Effector memory CD4-positive, alpha-beta T cell (primary cell): ENCODE measurements around the gene OPRD1.
"Not testable (repeated sequence)": the region's sequence is repeated elsewhere in the genome, so short reads cannot be mapped to it uniquely, and the experiment has no call there.

Experiments
- DNase-seq, 3 donors: peaks; one replicate each; pipeline ENCODE4 v3.0.0-alpha.2; 2020
- H3K27ac ChIP-seq: 2 replicates; pipeline ENCODE4 v1.7.0; 2013; ENCODE audit warnings: mild to moderate bottlenecking, low read length, moderate library complexity; ENCODE audit not compliant: insufficient read depth, poor library complexity, severe bottlenecking
- H3K27me3 ChIP-seq: replicated peaks from 2 replicates; pipeline ENCODE4 v1.7.0; 2013; ENCODE audit warnings: mild to moderate bottlenecking, low read length; ENCODE audit not compliant: insufficient read depth, control insufficient read depth, poor library complexity, severe bottlenecking
- H3K36me3 ChIP-seq: 2 replicates; pipeline ENCODE4 v1.7.0; 2013; ENCODE audit warnings: mild to moderate bottlenecking, low read length, moderate library complexity; ENCODE audit not compliant: control insufficient read depth, insufficient read depth
- H3K4me1 ChIP-seq: 2 replicates; pipeline ENCODE4 v1.7.0; 2013; ENCODE audit warnings: low read length, mild to moderate bottlenecking; ENCODE audit not compliant: control insufficient read depth, insufficient read depth, poor library complexity, severe bottlenecking
- H3K4me3 ChIP-seq: 2 replicates; pipeline ENCODE4 v1.7.0; 2013; ENCODE audit warnings: low read length, low read depth, mild to moderate bottlenecking; ENCODE audit not compliant: insufficient read depth, poor library complexity, severe bottlenecking
- H3K9me3 ChIP-seq: 2 replicates; pipeline ENCODE4 v1.7.0; 2013; ENCODE audit warnings: mild to moderate bottlenecking, low read length, moderate library complexity; ENCODE audit not compliant: control insufficient read depth

OPRD1 gene

GRCh38 chr1:28860332-28861073 is 48.5 kb downstream of the OPRD1 start:
- H3K36me3 ChIP-seq: no peaks in the 10 kb centered on the region
- no peak for DNase-seq
- no peaks in the 10 kb centered on the region for H3K27me3 ChIP-seq
- H3K4me3 ChIP-seq: no peak overlapping the region
- H3K9me3 ChIP-seq: no peaks in the 10 kb centered on the region
- no peak overlapping the region for H3K27ac ChIP-seq
- no peaks in the 10 kb centered on the region for H3K4me1 ChIP-seq

GRCh38 chr1:28862571-28863403 is 50.8 kb downstream of the OPRD1 start:
- no peaks in the 10 kb centered on the region for H3K9me3 ChIP-seq
- H3K4me1 ChIP-seq: no peaks in the 10 kb centered on the region
- no peak overlapping the region for H3K4me3 ChIP-seq
- no peak overlapping the region for H3K27ac ChIP-seq
- no peak for DNase-seq
- H3K36me3 ChIP-seq: no peaks in the 10 kb centered on the region
- no peaks in the 10 kb centered on the region for H3K27me3 ChIP-seq

- no peak for DNase-seq
- no peak overlapping the region for H3K27ac ChIP-seq
- no peaks in the 10 kb centered on the region for H3K27me3 ChIP-seq
- no peak overlapping the region for H3K4me3 ChIP-seq
- H3K9me3 ChIP-seq: no peaks in the 10 kb centered on the region
- H3K4me1 ChIP-seq: no peaks in the 10 kb centered on the region
- no peaks in the 10 kb centered on the region for H3K36me3 ChIP-seq
These were observed 52.7 kb downstream of the OPRD1 start for GRCh38 chr1:28864695-28865094.

- H3K27ac ChIP-seq: no peak overlapping the region
- H3K36me3 ChIP-seq: no peaks in the 10 kb centered on the region
- no peaks in the 10 kb centered on the region for H3K4me1 ChIP-seq
- no peak overlapping the region for H3K4me3 ChIP-seq
- H3K27me3 ChIP-seq: no peaks in the 10 kb centered on the region
- no peak for DNase-seq
- no peaks in the 10 kb centered on the region for H3K9me3 ChIP-seq
These were observed 54.2 kb downstream of the OPRD1 start for GRCh38 chr1:28865997-28866650.

GRCh38 chr1:28867850-28868249 is 55.9 kb downstream of the OPRD1 start:
- no peaks in the 10 kb centered on the region for H3K9me3 ChIP-seq
- no peaks in the 10 kb centered on the region for H3K4me1 ChIP-seq
- H3K4me3 ChIP-seq: no peak overlapping the region
- no peaks in the 10 kb centered on the region for H3K27me3 ChIP-seq
- H3K27ac ChIP-seq: no peak overlapping the region
- DNase-seq: no peak
- no peaks in the 10 kb centered on the region for H3K36me3 ChIP-seq

- DNase-seq: no peak
- no peak overlapping the region for H3K4me3 ChIP-seq
- no peaks in the 10 kb centered on the region for H3K9me3 ChIP-seq
- no peaks in the 10 kb centered on the region for H3K27me3 ChIP-seq
- no peaks in the 10 kb centered on the region for H3K36me3 ChIP-seq
- no peaks in the 10 kb centered on the region for H3K4me1 ChIP-seq
- H3K27ac ChIP-seq: no peak overlapping the region
These were observed 58.0 kb downstream of the OPRD1 start for GRCh38 chr1:28869952-28870351.

GRCh38 chr1:28871631-28872401 is 59.8 kb downstream of the OPRD1 start:
- DNase-seq: no peak
- Histone ChIP-seq H3K9me3 (no peaks in the 10 kb centered on the region), H3K36me3 (no peaks in the 10 kb centered on the region), H3K27me3 (no peaks in the 10 kb centered on the region), H3K4me3 (no peak overlapping the region), H3K27ac (no peak overlapping the region), H3K4me1 (no peaks in the 10 kb centered on the region)

- H3K4me1 ChIP-seq, H3K27ac ChIP-seq, H3K36me3 ChIP-seq, DNase-seq, H3K9me3 ChIP-seq, H3K4me3 ChIP-seq, H3K27me3 ChIP-seq: not testable (repeated sequence)
These were observed 63.2 kb downstream of the OPRD1 start for GRCh38 chr1:28875134-28875533.

- Histone ChIP-seq H3K27ac (no peak overlapping the region), H3K27me3 (no peaks in the 10 kb centered on the region), H3K36me3 (no peaks in the 10 kb centered on the region), H3K4me3 (no peak overlapping the region), H3K9me3 (no peaks in the 10 kb centered on the region), H3K4me1 (no peaks in the 10 kb centered on the region)
- peak; percentile 52 to 71 (median 62) for DNase-seq
These were observed 65.3 kb downstream of the OPRD1 start for GRCh38 chr1:28877132-28877781.
